Measurements from ENCODE around the gene ERICH6B. TPM values are rescaled to one million over a fixed set of nuclear protein-coding genes. Genes with fewer than 3 reads are reported as not detected.

ERICH6B gene
- total RNA-seq: not detected in 2 replicates

DNA sequence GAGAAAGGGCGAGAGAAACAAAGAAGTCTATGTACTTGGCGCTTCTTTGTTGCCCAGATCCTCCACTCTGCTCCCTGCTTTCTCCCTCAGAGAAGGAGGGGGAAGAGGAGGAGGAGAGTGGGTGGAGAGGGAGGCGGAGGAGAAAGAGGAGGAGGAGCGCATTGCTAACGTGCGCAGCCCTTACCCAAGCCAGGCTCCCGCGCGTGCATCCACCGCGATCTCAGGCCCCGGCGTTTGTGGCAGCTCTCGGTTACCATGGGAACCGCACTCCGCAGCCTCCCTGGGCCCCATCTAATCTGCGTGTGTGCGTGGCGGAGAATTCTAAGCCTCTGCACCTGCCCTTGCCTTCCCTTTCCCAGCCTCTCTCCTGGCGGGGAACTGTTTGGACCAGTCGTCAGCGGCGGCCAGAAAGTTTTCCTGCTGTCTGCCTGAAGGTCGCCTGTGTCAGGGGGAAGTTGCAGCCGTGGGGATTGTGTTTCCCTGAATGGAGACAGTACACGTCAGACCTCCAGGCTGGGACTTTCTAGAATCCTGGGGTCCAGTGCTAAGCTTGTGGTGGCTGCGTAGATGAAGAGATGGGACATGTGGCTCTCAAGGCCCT is at the start of gene ERICH6B:
TSS of gene ERICH6B (minus strand) at position 239 of the 601 bp plus-strand sequence. CDS start 18,734 bp downstream, outside the sequence.

Small RNA genes lying within 50 kb of the gene (small RNA-seq; reads per million reads assigned to genes)
- not detected for gene RNA5SP27
- gene TIMM9P3: not detected

Other genes starting within 250 kb of the ERICH6B start
- 7.0 TPM in 2 replicates for gene SLC25A30, start 197.4 kb downstream of the ERICH6B start, total RNA-seq
- gene COG3, start 150.8 kb downstream of the ERICH6B start, total RNA-seq: 22.8 and 31.5 TPM in 2 replicates
- not detected in 2 replicates for gene CBY2, start 86.6 kb upstream of the ERICH6B start, total RNA-seq
- not detected in 2 replicates for gene SIAH3, start 236.0 kb upstream of the ERICH6B start, total RNA-seq